HL-60 (cell line): Measurements from ENCODE around the gene COL16A1.

Source experiments
- POLR2AphosphoS5 ChIP-seq: IDR thresholded peaks from 2 replicates; pipeline ENCODE4 v1.6.1; 2012; ENCODE audit warnings: low read depth
- SPI1 ChIP-seq: IDR thresholded peaks from 2 replicates; pipeline ENCODE4 v1.6.1; 2012; ENCODE audit warnings: low read depth, mild to moderate bottlenecking, borderline replicate concordance
- TF ChIP-seq, protein P1 (sequence below): IDR thresholded peaks from one replicate; pipeline ENCODE4 v1.5.1; 2011; ENCODE audit warnings: low read length, control low read depth, inconsistent platforms; ENCODE audit not compliant: insufficient read depth
- TF ChIP-seq, protein P2 (sequence below): IDR thresholded peaks from 2 replicates; pipeline ENCODE4 v1.6.1; 2012; ENCODE audit warnings: low read depth; ENCODE audit not compliant: insufficient replicate concordance

DNA sequence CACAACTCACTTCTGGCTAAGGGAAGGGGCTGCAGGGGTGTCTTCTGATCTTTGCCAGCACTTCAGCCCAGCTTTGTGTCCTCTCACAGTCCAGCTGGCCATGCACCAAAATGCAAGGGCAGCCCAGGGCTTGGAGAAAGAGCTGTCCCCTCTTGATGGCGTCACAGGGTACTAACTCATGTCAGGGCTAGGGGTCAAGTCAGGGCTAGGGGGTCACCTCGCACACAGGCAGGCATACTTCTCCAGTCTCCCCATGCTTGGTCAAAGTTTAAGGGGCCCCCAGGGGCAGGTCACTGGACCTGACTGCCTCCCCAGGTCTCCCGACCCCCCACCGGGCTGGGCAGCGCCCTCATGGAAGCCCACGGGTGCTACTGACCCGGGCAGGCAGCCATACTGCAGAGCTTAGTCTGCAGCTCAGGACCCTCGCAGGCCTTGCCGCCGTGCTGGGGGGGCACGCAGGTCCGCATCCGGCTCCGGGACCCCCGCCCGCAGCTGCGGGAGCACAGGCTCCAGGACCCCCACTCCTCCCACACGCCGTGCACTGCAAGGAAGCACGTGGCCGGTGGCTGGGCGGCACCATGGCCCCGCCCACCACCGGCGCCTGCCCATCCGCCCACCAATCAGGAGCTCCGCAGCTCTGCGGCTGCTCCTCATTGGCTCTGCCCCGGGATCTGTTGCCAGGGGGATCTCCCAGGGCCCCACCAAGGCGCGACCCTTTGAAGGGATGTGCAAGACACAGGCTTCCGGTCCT is 38.8 kb upstream of the COL16A1 start:
- TF ChIP-seq, protein P1, sequence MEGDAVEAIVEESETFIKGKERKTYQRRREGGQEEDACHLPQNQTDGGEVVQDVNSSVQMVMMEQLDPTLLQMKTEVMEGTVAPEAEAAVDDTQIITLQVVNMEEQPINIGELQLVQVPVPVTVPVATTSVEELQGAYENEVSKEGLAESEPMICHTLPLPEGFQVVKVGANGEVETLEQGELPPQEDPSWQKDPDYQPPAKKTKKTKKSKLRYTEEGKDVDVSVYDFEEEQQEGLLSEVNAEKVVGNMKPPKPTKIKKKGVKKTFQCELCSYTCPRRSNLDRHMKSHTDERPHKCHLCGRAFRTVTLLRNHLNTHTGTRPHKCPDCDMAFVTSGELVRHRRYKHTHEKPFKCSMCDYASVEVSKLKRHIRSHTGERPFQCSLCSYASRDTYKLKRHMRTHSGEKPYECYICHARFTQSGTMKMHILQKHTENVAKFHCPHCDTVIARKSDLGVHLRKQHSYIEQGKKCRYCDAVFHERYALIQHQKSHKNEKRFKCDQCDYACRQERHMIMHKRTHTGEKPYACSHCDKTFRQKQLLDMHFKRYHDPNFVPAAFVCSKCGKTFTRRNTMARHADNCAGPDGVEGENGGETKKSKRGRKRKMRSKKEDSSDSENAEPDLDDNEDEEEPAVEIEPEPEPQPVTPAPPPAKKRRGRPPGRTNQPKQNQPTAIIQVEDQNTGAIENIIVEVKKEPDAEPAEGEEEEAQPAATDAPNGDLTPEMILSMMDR, result no peak
- no peak for TF ChIP-seq POLR2AphosphoS5
- TF ChIP-seq SPI1, result no peak
- TF ChIP-seq, protein P2, sequence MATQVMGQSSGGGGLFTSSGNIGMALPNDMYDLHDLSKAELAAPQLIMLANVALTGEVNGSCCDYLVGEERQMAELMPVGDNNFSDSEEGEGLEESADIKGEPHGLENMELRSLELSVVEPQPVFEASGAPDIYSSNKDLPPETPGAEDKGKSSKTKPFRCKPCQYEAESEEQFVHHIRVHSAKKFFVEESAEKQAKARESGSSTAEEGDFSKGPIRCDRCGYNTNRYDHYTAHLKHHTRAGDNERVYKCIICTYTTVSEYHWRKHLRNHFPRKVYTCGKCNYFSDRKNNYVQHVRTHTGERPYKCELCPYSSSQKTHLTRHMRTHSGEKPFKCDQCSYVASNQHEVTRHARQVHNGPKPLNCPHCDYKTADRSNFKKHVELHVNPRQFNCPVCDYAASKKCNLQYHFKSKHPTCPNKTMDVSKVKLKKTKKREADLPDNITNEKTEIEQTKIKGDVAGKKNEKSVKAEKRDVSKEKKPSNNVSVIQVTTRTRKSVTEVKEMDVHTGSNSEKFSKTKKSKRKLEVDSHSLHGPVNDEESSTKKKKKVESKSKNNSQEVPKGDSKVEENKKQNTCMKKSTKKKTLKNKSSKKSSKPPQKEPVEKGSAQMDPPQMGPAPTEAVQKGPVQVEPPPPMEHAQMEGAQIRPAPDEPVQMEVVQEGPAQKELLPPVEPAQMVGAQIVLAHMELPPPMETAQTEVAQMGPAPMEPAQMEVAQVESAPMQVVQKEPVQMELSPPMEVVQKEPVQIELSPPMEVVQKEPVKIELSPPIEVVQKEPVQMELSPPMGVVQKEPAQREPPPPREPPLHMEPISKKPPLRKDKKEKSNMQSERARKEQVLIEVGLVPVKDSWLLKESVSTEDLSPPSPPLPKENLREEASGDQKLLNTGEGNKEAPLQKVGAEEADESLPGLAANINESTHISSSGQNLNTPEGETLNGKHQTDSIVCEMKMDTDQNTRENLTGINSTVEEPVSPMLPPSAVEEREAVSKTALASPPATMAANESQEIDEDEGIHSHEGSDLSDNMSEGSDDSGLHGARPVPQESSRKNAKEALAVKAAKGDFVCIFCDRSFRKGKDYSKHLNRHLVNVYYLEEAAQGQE, result no peak
